ENCODE results near the gene RASSF4. TPM values are rescaled to one million over a fixed set of nuclear protein-coding genes. Genes with fewer than 3 reads are reported as not detected.

Gene RASSF4, protein sequence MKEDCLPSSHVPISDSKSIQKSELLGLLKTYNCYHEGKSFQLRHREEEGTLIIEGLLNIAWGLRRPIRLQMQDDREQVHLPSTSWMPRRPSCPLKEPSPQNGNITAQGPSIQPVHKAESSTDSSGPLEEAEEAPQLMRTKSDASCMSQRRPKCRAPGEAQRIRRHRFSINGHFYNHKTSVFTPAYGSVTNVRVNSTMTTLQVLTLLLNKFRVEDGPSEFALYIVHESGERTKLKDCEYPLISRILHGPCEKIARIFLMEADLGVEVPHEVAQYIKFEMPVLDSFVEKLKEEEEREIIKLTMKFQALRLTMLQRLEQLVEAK
- total RNA-seq = 9.5 TPM

DNA sequence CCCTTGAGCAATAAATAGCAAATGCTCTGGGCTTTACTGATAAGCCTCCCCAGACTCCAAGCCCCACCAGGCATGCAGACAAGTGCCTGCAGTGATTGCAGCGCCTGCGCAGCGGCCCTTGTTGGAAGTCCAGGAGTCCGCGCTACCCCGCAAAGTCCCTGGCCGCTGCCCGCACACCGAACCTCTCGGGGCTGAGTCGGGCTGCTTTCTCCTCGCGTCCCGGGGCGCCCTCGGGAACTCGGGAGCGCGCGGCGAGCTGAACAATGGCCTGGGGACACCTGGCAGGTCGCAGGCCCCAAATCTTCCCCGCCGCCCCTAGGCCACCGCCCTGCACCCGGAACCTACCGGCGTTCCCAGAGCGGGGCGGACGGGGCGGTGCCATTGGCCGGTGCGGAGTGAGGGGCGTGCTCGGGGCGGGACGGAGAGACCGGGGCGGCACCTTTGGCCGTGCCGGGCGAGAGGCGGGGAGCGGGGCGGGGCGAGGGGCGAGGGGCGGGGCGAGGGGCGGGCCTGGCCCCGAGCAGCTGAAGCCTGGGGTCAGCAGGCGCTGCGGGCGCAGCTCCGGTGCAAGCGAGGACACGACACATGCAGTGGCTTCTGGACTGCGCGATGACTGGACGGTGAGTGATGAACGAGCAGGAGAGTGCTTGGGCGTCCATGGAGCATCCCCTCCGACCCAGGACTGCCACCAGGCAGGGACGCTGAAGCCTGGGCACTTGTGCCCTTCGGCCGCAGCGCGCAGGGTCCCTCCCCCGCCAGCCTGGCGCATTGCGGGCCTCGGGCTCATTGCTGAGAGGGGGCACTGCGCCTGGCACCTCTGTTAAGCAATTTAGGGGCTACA lies at the start of gene RASSF4:
RASSF4 (plus strand) TSS at position 556 of the 841 bp plus-strand sequence. CDS start 10,401 bp downstream, outside the sequence.
- peak; percentile 58 for DNase-seq

DNA sequence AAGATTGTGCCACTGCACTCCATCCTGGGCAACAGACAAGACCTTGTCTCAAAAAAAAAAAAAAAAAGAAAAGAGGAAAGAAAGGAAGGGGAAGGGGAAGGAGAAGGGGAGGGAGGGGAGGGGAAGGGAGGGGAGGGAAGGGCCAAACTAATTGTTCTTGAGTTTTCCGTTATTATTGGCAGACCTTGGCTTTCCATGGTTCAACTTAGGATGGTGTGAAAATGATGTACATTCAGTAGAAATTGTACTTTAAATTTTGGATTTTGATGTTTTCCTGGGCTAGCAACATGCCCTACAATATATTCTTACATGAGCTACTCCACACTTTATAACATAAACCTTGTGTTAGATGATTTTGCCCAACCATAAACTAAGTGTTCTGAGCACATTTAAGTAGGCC lies 49.7 kb upstream of the RASSF4 start:
- DNase-seq = no peak

DNA sequence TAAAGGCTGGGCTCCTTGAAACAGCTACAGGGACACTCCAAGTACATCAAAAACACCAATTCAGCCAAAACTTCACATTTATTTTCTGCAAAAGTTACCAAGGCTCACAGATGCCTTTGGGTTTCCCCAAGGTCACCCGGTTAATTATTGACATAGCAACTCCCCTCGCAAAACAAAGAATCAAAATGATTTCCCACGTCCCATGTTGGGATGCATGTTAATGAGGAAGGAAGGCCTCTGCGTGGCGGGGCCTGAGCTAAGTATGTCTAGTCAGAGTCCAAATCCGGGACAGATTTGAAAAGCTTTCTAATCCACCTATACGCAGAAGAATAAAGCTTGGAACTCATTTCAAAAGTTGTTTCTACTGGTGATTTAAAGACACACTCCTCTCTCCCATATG lies 49.0 kb upstream of the RASSF4 start:
- DNase-seq = no peak

DNA sequence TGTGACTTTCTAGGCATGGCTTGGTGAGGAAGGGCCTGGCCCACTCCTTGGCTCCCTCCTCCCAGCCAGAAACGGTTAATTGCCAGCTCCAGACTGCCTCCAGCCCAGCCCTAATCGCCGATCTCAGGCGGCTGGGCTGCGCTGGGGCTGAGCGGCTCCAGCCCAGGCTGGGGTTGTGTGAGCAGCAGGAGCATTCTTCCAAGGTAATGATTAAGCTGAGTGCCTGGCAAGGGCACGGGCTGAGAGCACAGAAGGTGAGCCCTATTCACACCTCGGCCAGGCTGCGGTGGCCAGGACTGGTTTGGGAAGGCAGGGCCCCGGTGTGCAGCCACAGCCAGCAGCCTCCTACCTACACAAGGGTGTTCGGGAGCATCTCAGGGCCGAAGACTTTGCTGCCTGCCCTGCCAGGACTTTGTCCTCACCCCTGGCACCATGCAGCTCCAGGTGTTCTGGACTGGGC lies 48.5 kb upstream of the RASSF4 start, which contains the start of gene TMEM72:
TMEM72 (plus strand) TSS at position 257 of the 460 bp plus-strand sequence; CDS start at position 433, 176 bp downstream.
- no peak for DNase-seq

DNA sequence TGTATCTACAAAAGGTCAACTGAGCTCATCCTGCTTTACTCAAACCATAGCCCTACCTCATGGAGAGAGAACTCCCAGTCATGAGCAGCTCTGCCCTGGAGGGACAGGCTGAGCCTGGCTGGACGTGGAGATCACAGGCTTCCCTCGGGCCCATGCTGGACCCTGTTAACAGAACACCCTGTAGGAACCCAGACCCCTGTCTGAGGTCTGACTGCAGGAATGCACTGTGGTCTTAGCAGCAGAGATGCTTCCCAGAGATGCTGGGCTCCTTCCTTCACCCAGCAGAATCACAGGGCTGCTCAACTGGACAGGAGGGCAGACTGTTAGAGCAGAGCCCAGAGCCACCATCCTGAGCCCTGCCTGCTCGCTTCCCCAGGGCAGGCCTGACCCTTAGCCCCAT lies 47.7 kb upstream of the RASSF4 start:
- no peak for DNase-seq

DNA sequence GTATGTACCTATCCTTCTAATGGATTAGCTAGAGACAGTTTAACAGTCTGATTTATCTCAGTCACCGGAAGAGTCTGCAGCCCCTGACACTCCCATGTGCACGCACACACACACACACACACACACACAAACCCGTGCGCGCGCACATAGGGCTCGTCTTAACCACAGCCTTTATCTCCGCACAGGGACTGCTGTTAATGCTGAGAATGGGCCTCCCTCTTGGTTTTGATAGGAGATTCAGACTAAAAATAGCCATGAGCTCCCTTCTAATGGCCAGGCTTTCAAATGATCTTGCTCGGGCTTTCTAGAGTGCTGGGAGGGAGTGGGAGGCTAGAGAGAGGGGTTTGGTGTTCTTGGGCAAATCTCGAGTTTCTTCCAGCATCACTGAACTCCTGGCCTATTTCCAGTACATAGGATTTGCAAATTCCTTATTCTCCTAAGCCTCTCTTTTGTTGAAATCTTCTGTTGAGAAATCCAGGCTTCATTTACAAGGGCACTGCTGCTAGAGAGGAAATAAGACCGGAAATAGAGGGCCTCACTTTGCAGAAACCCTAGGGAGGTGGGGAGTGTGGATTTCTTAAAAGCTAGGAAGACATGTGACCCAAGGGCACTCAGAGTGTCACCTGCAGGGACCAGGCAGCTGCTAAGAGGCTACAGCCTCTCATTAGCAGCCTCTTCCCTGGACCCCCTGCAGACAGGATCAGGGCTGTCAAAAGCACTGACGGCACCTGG lies 46.1 kb upstream of the RASSF4 start:
- DNase-seq = no peak

DNA sequence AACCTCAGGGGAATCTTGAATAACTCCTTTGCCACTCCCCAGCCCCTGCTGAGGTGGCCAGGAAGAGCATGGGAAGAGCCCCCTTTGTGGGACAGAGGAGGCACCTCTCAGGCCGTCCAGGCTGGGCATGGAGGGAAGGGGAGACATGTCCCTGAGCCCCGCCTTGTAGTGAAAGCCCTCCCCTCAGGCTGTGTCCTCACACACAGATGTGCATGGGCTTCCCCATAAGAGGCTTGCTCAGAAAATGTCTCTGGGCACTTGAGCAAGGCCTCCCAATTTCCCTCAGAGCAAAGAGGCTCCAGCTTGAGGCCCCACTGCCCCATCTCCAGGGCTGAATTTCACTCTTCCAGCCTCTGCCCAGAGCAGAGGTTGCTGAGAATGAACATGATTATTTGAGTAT lies 44.7 kb upstream of the RASSF4 start:
- no peak for DNase-seq

DNA sequence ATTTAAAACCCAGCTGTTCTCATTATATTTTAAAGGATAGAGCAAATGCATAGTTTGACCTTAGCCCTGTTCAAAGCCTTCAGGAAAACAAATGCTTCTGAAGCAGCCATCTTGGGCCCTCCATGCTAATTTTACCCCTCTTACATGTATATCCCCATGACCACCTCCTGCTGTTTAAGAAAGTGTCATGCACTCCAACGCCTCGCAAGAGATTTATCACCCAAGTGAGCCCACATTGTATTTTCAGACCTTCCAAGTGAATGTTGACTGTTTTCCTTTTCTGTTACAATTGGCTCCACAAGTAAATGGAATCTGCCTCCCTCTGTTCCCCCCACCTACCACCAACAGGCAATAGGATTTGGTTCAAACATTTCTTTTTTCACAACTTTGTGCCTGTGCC lies 43.2 kb upstream of the RASSF4 start:
- no peak for DNase-seq

DNA sequence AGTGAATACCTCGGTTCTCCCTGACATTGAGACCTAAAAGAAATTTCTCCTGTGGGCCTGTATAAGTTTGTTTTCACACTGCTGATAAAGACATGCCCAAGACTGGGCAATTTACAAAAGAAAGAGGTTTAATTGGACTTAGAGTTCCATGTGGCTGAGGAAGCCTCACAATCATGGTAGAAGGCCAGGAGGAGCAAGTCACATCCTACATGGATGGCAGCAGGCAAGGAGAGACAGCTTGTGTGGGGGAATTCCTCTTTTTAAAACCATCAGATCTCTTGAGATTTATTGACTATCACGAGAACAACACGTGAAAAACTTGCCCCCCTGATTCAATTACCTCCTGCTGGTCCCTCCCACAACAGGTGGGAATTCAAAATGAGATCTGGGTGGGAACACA lies 41.8 kb upstream of the RASSF4 start:
- DNase-seq = no peak

DNA sequence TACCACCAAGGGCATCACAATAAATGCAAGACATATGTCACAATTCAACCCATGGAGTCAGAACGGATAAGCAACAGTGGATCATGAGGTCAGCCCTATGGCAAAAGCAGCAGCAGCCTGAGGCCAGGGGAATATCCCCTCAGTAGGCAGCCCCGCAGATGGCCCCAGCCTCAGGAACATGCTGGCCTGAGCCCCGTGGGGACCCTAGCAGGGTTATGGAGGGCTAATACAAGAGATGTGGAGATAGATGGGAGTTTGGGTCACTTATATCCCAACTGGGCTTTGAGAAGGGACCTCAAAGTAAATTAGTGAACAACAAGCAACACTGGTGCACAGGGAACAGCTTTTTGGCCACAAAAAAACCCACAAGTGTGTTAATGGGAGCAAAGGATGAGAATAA lies 39.4 kb upstream of the RASSF4 start:
- DNase-seq = no peak

DNA sequence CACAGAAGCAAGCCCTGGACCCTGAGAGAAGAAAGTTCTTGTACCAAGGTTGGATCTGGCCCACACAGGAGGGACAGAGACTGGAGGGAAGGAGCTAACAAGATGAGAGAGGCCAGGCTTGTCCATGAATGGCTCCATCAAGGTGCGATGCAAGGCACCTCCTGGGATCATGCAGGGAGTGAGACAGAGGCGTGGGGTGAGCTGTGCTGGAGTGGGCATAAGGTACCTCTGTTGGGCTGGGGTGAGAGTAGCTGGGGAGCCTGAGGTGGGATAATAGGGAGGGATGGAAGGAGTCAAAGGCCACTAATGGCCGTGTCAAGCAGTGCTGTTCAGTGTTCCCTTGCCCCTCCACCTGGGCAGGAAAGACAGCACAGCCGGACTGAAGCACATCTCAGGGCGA lies 38.5 kb upstream of the RASSF4 start:
- no peak for DNase-seq

DNA sequence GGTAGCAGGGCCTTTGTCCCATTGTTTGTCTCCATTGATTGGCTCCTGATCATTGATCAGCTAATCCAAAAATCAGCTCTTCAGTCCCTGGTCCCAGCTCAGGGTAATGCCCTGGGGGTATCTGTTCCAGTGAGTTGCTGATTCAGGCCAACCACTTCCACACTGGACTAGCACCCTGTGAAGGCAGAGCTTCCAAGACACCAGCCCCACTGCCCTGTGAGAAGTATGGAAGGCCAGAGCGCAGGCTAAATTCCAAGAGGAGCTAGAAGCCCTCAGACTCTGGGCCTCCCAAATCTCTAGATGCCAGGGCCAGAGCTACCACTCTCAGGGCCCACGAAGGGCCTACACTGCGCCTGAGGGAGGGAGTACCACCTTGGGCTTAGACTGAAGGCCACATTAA lies 38.1 kb upstream of the RASSF4 start:
- DNase-seq = no peak

DNA sequence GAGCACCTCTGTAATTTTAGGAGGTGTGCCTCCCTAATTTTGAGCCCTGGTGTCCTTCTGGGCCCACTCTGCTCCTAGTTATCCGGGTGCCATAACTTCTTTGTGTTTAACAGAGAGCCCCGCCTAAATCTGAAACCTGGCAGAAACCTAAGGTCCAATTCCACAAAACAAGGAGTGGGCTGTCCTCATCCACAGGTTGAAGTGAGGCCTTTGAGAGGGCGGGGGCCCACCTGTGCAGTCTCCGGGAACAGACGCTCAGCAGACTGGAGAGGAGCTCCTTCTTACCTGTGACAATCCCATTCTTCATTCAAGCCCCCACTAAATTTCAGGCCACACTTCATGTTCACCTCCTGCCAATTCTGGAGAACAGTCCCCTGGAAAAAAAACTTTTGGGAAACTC lies 37.6 kb upstream of the RASSF4 start:
- no peak for DNase-seq

DNA sequence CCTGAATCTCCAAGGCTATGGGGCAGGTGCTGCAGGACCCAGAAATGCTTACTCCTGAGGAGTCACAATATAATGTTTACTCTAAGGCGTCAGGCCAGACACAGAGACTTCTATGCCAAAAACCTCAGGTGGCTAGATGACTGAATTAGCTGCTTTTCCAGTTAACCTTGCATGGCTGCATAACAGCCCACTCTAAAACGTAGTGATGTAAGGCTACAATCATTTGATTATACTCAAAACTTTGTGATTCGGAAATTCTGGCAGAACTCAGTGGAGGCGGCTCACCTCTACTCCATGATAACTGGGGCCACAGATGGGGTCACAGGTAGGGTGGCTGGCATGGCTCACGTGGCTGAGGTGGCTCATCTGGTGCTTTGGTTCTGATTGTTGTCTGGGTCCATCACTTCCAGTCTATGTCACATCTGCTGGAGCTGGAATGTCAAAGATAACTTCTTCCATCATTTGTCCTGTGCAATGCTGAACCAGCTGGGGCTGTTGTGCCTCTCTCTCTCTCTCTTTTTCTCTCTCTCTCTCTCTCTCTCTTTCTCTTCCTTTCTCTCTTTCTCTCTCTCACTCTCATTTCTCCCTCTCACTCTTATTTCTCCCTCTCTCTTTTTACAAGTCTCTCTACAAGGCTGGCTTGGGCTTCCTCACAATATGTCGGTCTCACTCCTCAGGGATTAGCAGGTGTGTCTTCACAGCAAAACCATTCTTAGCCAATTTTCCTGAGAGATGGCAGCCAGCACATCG lies 36.6 kb upstream of the RASSF4 start:
- no peak for DNase-seq

DNA sequence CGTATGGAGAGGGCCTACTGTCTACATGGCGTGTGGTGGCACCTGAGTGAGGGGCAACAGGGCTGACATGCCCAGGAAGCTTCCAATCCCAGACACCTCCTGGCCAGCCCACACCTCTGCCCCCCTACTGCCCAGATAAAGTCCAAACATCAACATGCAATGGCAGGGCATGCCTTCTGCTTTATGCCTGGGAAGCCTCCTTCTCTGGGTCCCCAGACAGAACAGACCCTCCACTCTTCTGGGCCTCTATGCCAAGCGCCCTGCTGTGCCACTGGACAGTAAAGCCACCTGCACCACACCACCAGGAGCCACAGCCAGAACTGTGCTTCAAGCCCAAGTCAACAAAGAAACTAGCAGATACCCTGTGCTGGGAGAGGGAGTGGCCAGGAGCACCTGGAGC lies 36.0 kb upstream of the RASSF4 start:
- DNase-seq = no peak

DNA sequence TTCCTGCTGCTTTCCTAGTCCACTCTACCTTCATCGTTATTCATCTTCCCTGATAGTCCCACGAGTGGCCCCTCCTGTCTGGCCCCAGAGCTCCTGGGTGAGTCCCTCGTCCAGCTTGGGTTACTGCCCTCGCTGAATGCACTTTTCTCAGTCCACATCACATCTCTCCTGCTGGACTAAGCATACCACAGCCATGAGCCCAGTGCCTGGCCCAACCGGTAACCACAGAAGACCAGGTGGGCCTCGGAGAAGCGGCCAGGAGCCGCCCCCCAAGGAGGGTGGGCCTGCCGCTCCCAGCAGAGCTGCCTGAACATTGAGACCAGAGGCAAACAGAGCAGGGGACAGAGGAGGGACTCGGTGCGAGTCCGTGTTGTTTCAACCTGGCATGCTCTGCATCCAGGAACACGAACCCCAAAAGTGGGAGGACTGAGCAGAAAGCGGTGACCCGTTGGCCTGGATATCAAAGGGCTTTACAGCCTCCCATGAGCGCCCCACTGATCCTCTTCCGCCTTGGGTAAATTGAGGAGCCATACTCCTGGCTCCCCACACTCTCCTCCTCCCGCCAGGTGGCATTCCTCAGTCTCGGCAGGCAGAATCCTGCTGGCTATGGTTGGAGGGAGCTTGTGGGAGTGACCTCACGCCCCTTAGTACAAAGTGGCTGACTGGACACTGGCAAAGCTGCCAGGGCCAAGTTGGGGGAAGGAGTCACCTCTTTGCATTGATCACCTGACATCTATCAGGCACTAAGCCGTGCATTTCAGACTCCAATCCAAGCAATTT lies 35.2 kb upstream of the RASSF4 start:
- DNase-seq = no peak

DNA sequence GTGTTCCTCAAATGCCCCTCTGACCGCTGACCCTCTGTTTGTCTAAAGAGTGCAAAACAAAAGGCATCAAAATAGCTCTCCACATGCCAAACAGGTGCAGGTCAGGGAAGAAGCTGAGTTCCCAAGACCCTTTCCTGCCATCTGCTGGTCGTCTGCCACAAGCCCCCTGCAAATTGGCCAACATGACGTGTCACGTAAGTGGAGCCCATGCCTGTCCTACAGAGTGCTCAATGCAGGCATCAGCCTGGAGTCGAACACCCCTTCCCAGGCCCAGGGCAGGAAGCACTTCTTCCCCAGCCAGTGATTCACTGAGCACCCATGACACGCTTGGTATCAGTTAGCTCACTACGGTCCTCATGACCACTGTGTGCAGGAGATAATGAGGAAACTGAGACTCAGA lies 34.4 kb upstream of the RASSF4 start:
- peak; percentile 5 for DNase-seq

DNA sequence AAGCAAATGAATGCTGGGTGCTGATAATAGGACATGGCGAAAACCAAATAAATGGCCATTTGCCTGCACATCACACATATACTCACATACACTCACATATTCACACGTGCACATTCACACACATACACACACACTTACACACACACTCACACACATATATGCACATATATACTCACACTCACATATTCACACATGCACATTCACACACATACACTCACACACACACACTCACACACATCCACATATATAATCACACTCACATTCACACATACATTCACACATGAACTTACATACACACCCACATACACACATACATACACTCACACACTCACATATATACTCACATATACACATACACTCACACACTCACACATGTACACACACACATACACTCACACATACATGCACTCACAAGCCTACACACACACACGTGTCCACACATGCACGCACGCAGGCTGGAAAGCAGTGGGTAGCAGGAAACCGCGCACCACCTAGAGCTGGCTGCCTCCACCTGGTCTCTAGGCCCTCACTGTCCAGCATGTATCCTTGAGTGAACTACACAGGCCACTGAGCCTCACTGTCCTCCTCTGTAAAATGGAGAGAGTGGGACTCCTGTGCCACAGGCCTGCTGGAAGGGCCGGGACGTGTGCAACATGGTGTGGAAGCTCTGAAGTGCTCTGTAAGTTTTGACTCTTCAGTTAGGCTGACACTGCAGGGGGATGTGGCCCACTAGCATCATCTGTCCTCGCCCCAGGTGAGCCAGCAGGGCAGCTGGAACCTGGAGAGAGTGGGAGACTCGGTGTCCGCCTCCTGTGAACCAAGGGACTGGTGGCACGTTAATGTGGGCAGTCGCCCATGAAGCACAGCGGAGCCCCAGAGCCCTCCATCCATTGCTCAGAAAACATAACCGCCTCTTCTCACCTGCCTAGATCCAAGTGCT lies 33.5 kb upstream of the RASSF4 start:
- DNase-seq = no peak

DNA sequence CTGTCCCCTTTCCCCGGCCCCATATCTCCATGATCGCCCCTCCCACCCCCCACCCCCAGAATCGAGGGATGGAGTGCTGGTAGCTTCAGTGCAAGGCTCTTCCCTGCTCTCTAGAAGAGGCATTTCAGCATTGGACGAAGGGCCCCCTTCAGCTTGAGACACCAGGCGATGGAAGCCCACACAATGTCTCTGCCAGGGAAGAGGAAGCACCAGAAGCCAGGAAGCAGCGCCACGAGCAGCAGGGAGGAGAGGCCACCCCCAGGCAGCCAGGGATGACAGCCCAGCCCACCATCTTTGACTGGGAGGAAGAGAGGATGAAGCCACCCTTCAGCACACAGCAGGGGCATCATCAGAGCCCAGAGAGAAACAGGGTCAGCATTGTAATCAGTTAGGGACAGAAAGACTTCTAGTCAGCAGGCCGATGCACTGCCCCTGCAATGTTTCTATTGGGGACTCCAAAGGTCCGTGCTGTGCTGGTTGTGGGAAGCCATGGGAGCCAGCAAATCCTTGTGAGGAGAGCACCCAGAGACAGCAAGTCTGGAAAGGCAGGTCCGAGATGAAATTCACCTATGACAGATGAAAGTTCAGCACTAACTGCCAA lies 32.8 kb upstream of the RASSF4 start:
- DNase-seq = no peak

DNA sequence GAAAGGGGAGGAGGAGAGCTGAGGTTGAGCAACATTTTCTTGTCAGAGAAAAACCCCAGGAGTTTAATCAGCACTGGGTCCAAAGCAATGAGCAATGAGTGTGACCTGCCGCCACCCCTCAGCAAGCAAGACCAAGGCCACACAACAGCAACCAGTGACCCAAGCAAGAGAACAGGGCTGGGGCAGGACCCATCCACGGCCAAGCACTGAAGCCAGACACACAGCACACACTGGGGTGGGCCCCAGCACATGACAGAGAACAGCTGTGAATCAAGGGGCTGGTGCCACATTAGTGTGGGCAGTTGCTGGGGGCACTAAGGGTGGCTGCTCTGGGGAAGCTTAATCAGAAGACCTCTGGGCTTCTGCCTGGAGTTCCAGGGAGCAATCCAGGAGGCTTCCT lies 32.2 kb upstream of the RASSF4 start:
- no peak for DNase-seq

Measured in skin of body (tissue), 2 donors.